ENCODE measurements around the gene GEMIN2.

- TF ChIP-seq EZH2 (IDR thresholded peaks at IDR 0.05; ENCODE audit: low read length, missing control alignments) (no peak), CTCF (conservative IDR thresholded peaks at IDR 0.05 in 1 of 2, IDR thresholded peaks at IDR 0.05 in 1 of 2; ENCODE audit: low read depth in 1 of 2, low read length in 2 of 2) (no peak)
Measured at GRCh38 chr14:39160494-39160893, 46.4 kb downstream of the GEMIN2 start.
